CD4-positive, alpha-beta T cell (primary cell): ENCODE measurements around the gene DOCK2. TPM values are rescaled to one million over a fixed set of nuclear protein-coding genes. Genes with fewer than 3 reads are reported as not detected.

Experiments used
- ATAC-seq: fragments of 200-7000 bp; cut with Tn5 transposase; one replicate; pipeline ENCODE4 v1.10.0; 2022; ENCODE audit warnings: mild to moderate bottlenecking; ENCODE audit not compliant: poor library complexity
- CTCF ChIA-PET: fragments of 350-600 bp; sonication (Branson Sonifier 250); formaldehyde crosslinking; loops from one replicate; lab custom pipeline; 2021; ENCODE audit warnings: antibody characterized with exemption, inconsistent platforms; lab: Charles Lee
- POLR2A ChIA-PET: fragments of 350-600 bp; sonication (Branson Sonifier 250); formaldehyde crosslinking; loops from one replicate; lab custom pipeline; 2021; ENCODE audit warnings: antibody characterized with exemption, inconsistent platforms; lab: Charles Lee
- DNase-seq, 14 experiments: peaks; one replicate each; pipeline ENCODE4 v3.0.0-alpha.2; 2013 to 2020; ENCODE audit warnings: mixed read lengths in 2 of 14
- H3K27ac ChIP-seq, 2 donors: one replicate each; pipeline versions ENCODE4 v1.5.1 to v1.7.0; 2013; ENCODE audit warnings: low read length in 2 of 2, low read depth in 1 of 2, mild to moderate bottlenecking in 1 of 2
- H3K27me3 ChIP-seq, 2 experiments: 1 replicate in 1 of 2; 2 replicates in 1 of 2; pipeline versions ENCODE4 v1.6.1 to v1.7.0; 2013; ENCODE audit warnings: low read length in 2 of 2, control low read depth in 1 of 2, mild to moderate bottlenecking in 1 of 2, moderate library complexity in 1 of 2; ENCODE audit not compliant: insufficient read depth in 2 of 2, control insufficient read depth in 1 of 2
- H3K36me3 ChIP-seq: one replicate; pipeline ENCODE4 v1.6.1; 2013; ENCODE audit warnings: low read length, control low read depth; ENCODE audit not compliant: insufficient read depth
- H3K4me1 ChIP-seq: one replicate; pipeline ENCODE4 v1.6.1; 2013; ENCODE audit warnings: low read length, control low read depth; ENCODE audit not compliant: insufficient read depth
- H3K4me3 ChIP-seq: one replicate; pipeline ENCODE4 v1.5.1; 2013; ENCODE audit warnings: mild to moderate bottlenecking, low read length, moderate library complexity
- H3K9me3 ChIP-seq, 2 experiments: 1 replicate in 1 of 2; 2 replicates in 1 of 2; pipeline versions ENCODE4 v1.6.1 to v1.7.0; 2013; ENCODE audit warnings: low read length in 2 of 2, mild to moderate bottlenecking in 2 of 2, control low read depth in 1 of 2, moderate library complexity in 1 of 2; ENCODE audit not compliant: control insufficient read depth in 1 of 2, insufficient read depth in 1 of 2
- H3K27ac Mint-ChIP-seq: one replicate; pipeline ENCODE4 v1.8.0; 2020; ENCODE audit warnings: mixed read lengths
- H3K27me3 Mint-ChIP-seq: one replicate; pipeline ENCODE4 v1.8.0; 2021; ENCODE audit warnings: mixed read lengths
- H3K36me3 Mint-ChIP-seq: one replicate; pipeline ENCODE4 v1.8.0; 2021; ENCODE audit warnings: low read depth, mixed read lengths
- H3K4me1 Mint-ChIP-seq: one replicate; pipeline ENCODE4 v1.8.0; 2021; ENCODE audit warnings: low read depth, mixed read lengths
- H3K4me3 Mint-ChIP-seq: one replicate; pipeline ENCODE4 v1.8.0; 2020; ENCODE audit warnings: mild to moderate bottlenecking, mixed read lengths
- H3K9me3 Mint-ChIP-seq: one replicate; pipeline ENCODE4 v1.8.0; 2020; ENCODE audit warnings: mixed read lengths
- intact Hi-C, 2 experiments: fragments of 100-400 bp; cut with DNase I in 1 of 2; cut with micrococcal nuclease in 1 of 2; formaldehyde crosslinking; loops; one replicate each; pipeline versions ENCODE4 v1.15.1 to v1.9.0; 2023 to 2025; cut with DNase I, micrococcal nuclease
- total RNA-seq, 174 experiments: library from RNA in 2 of 174; stranded (reverse) in 2 of 174; gene quantifications; one replicate each; pipeline ENCODE4 v1.2.3 and lab custom pipeline; 2021 to 2026
- TF ChIP-seq, protein P1 (sequence below): fragments of 200-600 bp; IDR thresholded peaks from one replicate; pipeline ENCODE4 v1.8.0; 2022; ENCODE audit warnings: antibody characterized with exemption, mild to moderate bottlenecking

Gene DOCK2
- total RNA-seq, 2 experiments from 2014 or later: 220 to 229 TPM

- no peaks in the 10 kb centered on the region for H3K9me3 Mint-ChIP-seq
- ChIA-PET POLR2A (no interaction called here), CTCF (no interaction called here)
- no peaks in the 10 kb centered on the region for H3K27me3 Mint-ChIP-seq
- no peaks in the 10 kb centered on the region for H3K27me3 ChIP-seq
- H3K9me3 ChIP-seq: no peaks in the 10 kb centered on the region
- H3K27ac Mint-ChIP-seq: no peak overlapping the region
- peaks cover 73% of the 10 kb centered on the region for H3K36me3 ChIP-seq
- ATAC-seq (no peak), DNase-seq (no peak)
- intact Hi-C loops: no loop called here
- H3K4me3 ChIP-seq: no peak overlapping the region
- no peaks in the 10 kb centered on the region for H3K4me1 ChIP-seq
- TF ChIP-seq, protein P1, sequence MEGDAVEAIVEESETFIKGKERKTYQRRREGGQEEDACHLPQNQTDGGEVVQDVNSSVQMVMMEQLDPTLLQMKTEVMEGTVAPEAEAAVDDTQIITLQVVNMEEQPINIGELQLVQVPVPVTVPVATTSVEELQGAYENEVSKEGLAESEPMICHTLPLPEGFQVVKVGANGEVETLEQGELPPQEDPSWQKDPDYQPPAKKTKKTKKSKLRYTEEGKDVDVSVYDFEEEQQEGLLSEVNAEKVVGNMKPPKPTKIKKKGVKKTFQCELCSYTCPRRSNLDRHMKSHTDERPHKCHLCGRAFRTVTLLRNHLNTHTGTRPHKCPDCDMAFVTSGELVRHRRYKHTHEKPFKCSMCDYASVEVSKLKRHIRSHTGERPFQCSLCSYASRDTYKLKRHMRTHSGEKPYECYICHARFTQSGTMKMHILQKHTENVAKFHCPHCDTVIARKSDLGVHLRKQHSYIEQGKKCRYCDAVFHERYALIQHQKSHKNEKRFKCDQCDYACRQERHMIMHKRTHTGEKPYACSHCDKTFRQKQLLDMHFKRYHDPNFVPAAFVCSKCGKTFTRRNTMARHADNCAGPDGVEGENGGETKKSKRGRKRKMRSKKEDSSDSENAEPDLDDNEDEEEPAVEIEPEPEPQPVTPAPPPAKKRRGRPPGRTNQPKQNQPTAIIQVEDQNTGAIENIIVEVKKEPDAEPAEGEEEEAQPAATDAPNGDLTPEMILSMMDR: no peak
- H3K27ac ChIP-seq: no peak overlapping the region
- H3K4me1 Mint-ChIP-seq: no peaks in the 10 kb centered on the region
- H3K36me3 Mint-ChIP-seq: peaks cover 89% of the 10 kb centered on the region
- H3K4me3 Mint-ChIP-seq: no peak overlapping the region
These were observed 374.7 kb downstream of the DOCK2 start for GRCh38 chr5:170011751-170012150.

DNA sequence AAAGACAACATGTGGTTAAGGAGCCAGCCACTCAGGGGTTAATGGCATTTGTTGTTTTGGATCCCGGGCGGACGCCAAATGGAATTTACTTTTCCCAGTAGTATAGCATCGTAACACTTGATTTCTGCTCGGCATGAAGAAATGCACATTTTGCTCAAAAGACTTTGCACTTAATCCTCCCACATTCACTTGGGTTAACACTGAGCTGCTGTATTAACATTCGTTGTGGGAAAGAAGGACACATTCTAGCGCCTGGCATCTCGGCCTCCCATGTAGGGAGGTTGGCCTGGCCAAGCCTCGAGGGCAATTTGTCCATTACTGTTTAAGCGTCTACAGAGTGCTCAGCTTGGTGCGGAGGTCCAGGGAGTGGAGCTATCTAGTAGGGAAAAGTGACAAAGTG lies 375.5 kb downstream of the DOCK2 start:
- ATAC-seq (no peak), DNase-seq (no peak)
- H3K36me3 Mint-ChIP-seq: peaks cover 89% of the 10 kb centered on the region
- H3K9me3 Mint-ChIP-seq: no peaks in the 10 kb centered on the region
- Histone ChIP-seq H3K4me1 (no peaks in the 10 kb centered on the region), H3K9me3 (no peaks in the 10 kb centered on the region), H3K36me3 (peaks cover 73% of the 10 kb centered on the region), H3K4me3 (no peak overlapping the region), H3K27me3 (no peaks in the 10 kb centered on the region), H3K27ac (no peak overlapping the region)
- POLR2A ChIA-PET: no interaction called here
- H3K27ac Mint-ChIP-seq: no peak overlapping the region
- CTCF ChIA-PET: no interaction called here
- TF ChIP-seq, protein P1: no peak
- intact Hi-C loops: no loop called here
- no peaks in the 10 kb centered on the region for H3K4me1 Mint-ChIP-seq
- no peak overlapping the region for H3K4me3 Mint-ChIP-seq
- H3K27me3 Mint-ChIP-seq: no peaks in the 10 kb centered on the region

DNA sequence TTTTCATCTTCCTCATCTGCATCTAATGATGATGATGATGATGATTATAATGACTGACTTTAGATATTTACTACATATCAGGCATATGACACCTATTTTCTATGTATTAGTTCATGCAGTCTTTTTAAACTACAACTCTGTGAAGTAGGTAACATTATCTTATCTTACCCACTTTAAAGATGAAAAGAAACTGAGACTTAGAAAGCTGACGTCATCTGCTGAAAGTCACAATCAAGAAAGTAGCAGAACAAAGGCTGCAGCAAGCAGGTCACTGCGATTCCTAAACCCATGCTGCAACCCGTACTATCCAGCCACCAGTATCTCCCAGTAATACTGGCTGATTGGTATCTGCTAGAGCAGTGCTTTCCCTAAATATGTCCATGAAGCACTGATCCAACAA lies 383.3 kb downstream of the DOCK2 start:
- H3K27ac ChIP-seq: no peak overlapping the region
- Mint-ChIP-seq H3K27ac (no peak overlapping the region), H3K4me1 (no peaks in the 10 kb centered on the region), H3K4me3 (no peak overlapping the region), H3K27me3 (no peaks in the 10 kb centered on the region), H3K9me3 (no peaks in the 10 kb centered on the region), H3K36me3 (peaks cover 97% of the 10 kb centered on the region)
- H3K4me1 ChIP-seq: no peaks in the 10 kb centered on the region
- TF ChIP-seq, protein P1: no peak
- CTCF ChIA-PET: no interaction called here
- H3K36me3 ChIP-seq: peaks cover 79% of the 10 kb centered on the region
- H3K27me3 ChIP-seq: no peaks in the 10 kb centered on the region
- POLR2A ChIA-PET: no interaction called here
- intact Hi-C loops: no loop called here
- no peak for ATAC-seq
- no peak for DNase-seq
- no peaks in the 10 kb centered on the region for H3K9me3 ChIP-seq
- H3K4me3 ChIP-seq: no peak overlapping the region
